ENCODE results near the gene TRIP13. TPM values are rescaled to one million over a fixed set of nuclear protein-coding genes. Genes with fewer than 3 reads are reported as not detected.
A peak's percentile ranks its signal among the peaks of the same experiment; 100 is the strongest.

TRIP13 gene
- total and polyA plus RNA-seq, 2 of the 13 experiments (the other 11 are each of a cell fraction or from before 2014, with no cell fraction given): 13.5 to 33.0 TPM

GRCh38 chr5:919356-920000 lies 26.8 kb downstream of the TRIP13 start (continued):
- TF ChIP-seq ZNF724P (CRISPR knock-in tag; IDR thresholded peaks at IDR 0.05; ENCODE audit: borderline replicate concordance): no peak; the same call in 1 of the 2 replicates
- no peak for TF ChIP-seq KLF9 (CRISPR knock-in tag; IDR thresholded peaks at IDR 0.05; ENCODE audit: low read depth)
- no peak for TF ChIP-seq FLYWCH1 (CRISPR knock-in tag; IDR thresholded peaks at IDR 0.05)
- no peak for TF ChIP-seq PRDM10 (CRISPR knock-in tag; IDR thresholded peaks at IDR 0.05; ENCODE audit: low read depth)
- TF ChIP-seq TAF15 (IDR thresholded peaks at IDR 0.05; ENCODE audit: low read depth, low read length, poor library complexity, severe bottlenecking): no peak
- TF ChIP-seq ZNF33A (CRISPR knock-in tag; IDR thresholded peaks at IDR 0.05; ENCODE audit: borderline replicate concordance): no peak
- no peak for TF ChIP-seq MED13 (CRISPR knock-in tag; IDR thresholded peaks at IDR 0.05)
- TF ChIP-seq ZBTB10 (CRISPR knock-in tag; IDR thresholded peaks at IDR 0.05; ENCODE audit: borderline replicate concordance): no peak
- TF ChIP-seq DMTF1 (CRISPR knock-in tag; IDR thresholded peaks at IDR 0.05): no peak
- TF ChIP-seq RERE (CRISPR knock-in tag; IDR thresholded peaks at IDR 0.05; ENCODE audit: low read depth): peak; percentile 90
- no peak for TF ChIP-seq ZNF652 (CRISPR knock-in tag; IDR thresholded peaks at IDR 0.05; ENCODE audit: borderline replicate concordance, low read depth)
- TF ChIP-seq IKZF1 (IDR thresholded peaks at IDR 0.05): no peak
- no peak for TF ChIP-seq ZFAT (CRISPR knock-in tag; conservative IDR thresholded peaks at IDR 0.05)
- TF ChIP-seq ZNF251 (CRISPR knock-in tag; IDR thresholded peaks at IDR 0.05): no peak
- TF ChIP-seq ZNF296 (CRISPR knock-in tag; conservative IDR thresholded peaks at IDR 0.05): no peak

All from HepG2 (cell line).